HCT116 (cell line): ENCODE measurements around the gene ZNF618.

ENCODE experiments used
- CTCF ChIP-seq, 3 experiments: fragments of 200-600 bp in 1 of 3; sonication (generic) in 1 of 3; IDR thresholded peaks in 2 of 3; conservative IDR thresholded peaks in 1 of 3; 2 replicates each; pipeline ENCODE4 v1.5.1; 2012 to 2017; ENCODE audit warnings: low read depth in 2 of 3, low read length in 2 of 3, antibody characterized with exemption in 1 of 3, borderline replicate concordance in 1 of 3, control low read depth in 1 of 3, mild to moderate bottlenecking in 1 of 3, mixed read lengths in 1 of 3, mixed run types in 1 of 3, moderate library complexity in 1 of 3; ENCODE audit not compliant: insufficient read depth in 1 of 3
- SIN3A ChIP-seq: IDR thresholded peaks from 2 replicates; pipeline ENCODE4 v1.6.1; 2012; ENCODE audit warnings: low read depth

GRCh38 chr9:114027159-114027862 lies 151.2 kb downstream of the ZNF618 start:
- no peak for TF ChIP-seq CTCF (IDR thresholded peaks at IDR 0.05 in 2 of 3, conservative IDR thresholded peaks at IDR 0.05 in 1 of 3; ENCODE audit: borderline replicate concordance in 1 of 3, insufficient read depth in 1 of 3, low read depth in 2 of 3, low read length in 2 of 3)
- no peak for TF ChIP-seq SIN3A
